GM12878 (cell line): ENCODE results near the gene RIC3. TPM values are rescaled to one million over a fixed set of nuclear protein-coding genes. Genes with fewer than 3 reads are reported as not detected.

ENCODE experiments used
- ATAC-seq: fragments of 200-7000 bp; cut with Tn5 transposase; 3 replicates; pipeline ENCODE4 v1.9.1; 2020; ENCODE audit warnings: mild to moderate bottlenecking, moderate library complexity
- BruUV-seq: library from RNA; stranded (reverse); fragments of 400-500 nt; replicated peaks from 2 replicates; lab custom pipeline; 2021; lab: Mats Ljungman, UMichigan
- CTCF ChIA-PET: fragments of 300-600 bp; sonication (Branson Sonifier 250); formaldehyde crosslinking; extraction: SDS; loops from one replicate; lab custom pipeline; 2021; ENCODE audit warnings: inconsistent platforms; lab: Yijun Ruan, JAX
- POLR2A ChIA-PET: fragments of 350-600 bp; formaldehyde crosslinking; extraction: SDS; loops from one replicate; lab custom pipeline; 2021; ENCODE audit warnings: inconsistent platforms; lab: Charles Lee
- RAD21 ChIA-PET: fragments of 300-600 bp; sonication (Branson Sonifier 250); formaldehyde crosslinking; loops from one replicate; lab custom pipeline; 2023; ENCODE audit warnings: antibody characterized with exemption; ENCODE audit not compliant: unreplicated experiment; lab: Charles Lee
- SMC1A ChIA-PET: fragments of 300-600 bp; sonication (Branson Sonifier 250); formaldehyde crosslinking; loops from one replicate; lab custom pipeline; 2023; ENCODE audit not compliant: unreplicated experiment, uncharacterized antibody; lab: Charles Lee
- DNase-seq: peaks from one replicate; pipeline ENCODE4 v3.0.0-alpha.2; 2011; ENCODE audit warnings: low read depth, low spot score
- FAIRE-seq: peaks from 3 replicates; lab custom pipeline; 2011; peaks lifted over from hg19 to GRCh38; lab: Jason Lieb, UNC
- H2AFZ ChIP-seq: 2 replicates; pipeline ENCODE4 v1.6.0; 2011; ENCODE audit warnings: low read depth, low read length, control low read depth; ENCODE audit not compliant: control insufficient read depth
- H3K27ac ChIP-seq: 2 replicates; pipeline ENCODE4 v1.5.1; 2011; ENCODE audit warnings: control low read depth; ENCODE audit not compliant: control insufficient read depth, insufficient read depth
- H3K27me3 ChIP-seq, 2 experiments: replicated peaks in 1 of 2; 2 replicates each; pipeline versions ENCODE4 v1.6.0 to v1.6.1; 2011; ENCODE audit warnings: low read length in 1 of 2; ENCODE audit not compliant: control insufficient read depth in 2 of 2, insufficient read depth in 2 of 2
- H3K36me3 ChIP-seq, 2 experiments: 2 replicates each; pipeline ENCODE4 v1.5.1; 2011; ENCODE audit warnings: low read length in 1 of 2; ENCODE audit not compliant: control insufficient read depth in 2 of 2, insufficient read depth in 2 of 2
- H3K4me1 ChIP-seq: 2 replicates; pipeline ENCODE4 v1.6.1; 2011; ENCODE audit warnings: mild to moderate bottlenecking, low read length, moderate library complexity, mixed read lengths; ENCODE audit not compliant: control insufficient read depth, insufficient read depth
- H3K4me2 ChIP-seq: 2 replicates; pipeline ENCODE4 v1.6.0; 2011; ENCODE audit warnings: control low read depth; ENCODE audit not compliant: control insufficient read depth, insufficient read depth
- H3K4me3 ChIP-seq: fragments of 200-600 bp; sonication (generic); 2 replicates; pipeline ENCODE4 v1.5.1; 2016
- H3K79me2 ChIP-seq: 2 replicates; pipeline ENCODE4 v1.6.0; 2011; ENCODE audit warnings: low read length; ENCODE audit not compliant: control insufficient read depth, insufficient read depth
- H3K9ac ChIP-seq: 2 replicates; pipeline ENCODE4 v1.8.0; 2011; ENCODE audit warnings: low read length, control low read depth, mixed read lengths; ENCODE audit not compliant: control insufficient read depth, insufficient read depth
- H3K9me3 ChIP-seq: replicated peaks from 3 replicates; pipeline ENCODE4 v1.5.1; 2011; ENCODE audit warnings: mild to moderate bottlenecking, low read length; ENCODE audit not compliant: control insufficient read depth, insufficient read depth
- H4K20me1 ChIP-seq: 2 replicates; pipeline ENCODE4 v1.6.0; 2011; ENCODE audit not compliant: control insufficient read depth, insufficient read depth
- CBFB ChIP-seq: IDR thresholded peaks from 2 replicates; pipeline ENCODE4 v1.6.1; 2016; ENCODE audit warnings: antibody characterized with exemption, low read depth
- CBX5 ChIP-seq: sonication (generic); IDR thresholded peaks from 2 replicates; pipeline ENCODE4 v1.6.1; 2016; ENCODE audit warnings: low read depth, moderate library complexity, mild to moderate bottlenecking, inconsistent platforms
- CEBPB ChIP-seq, 2 experiments: fragments of 150-350 bp in 1 of 2; IDR thresholded peaks; 2 replicates each; pipeline ENCODE4 v1.6.1; 2012 to 2014; ENCODE audit warnings: low read depth in 2 of 2, low read length in 2 of 2, borderline replicate concordance in 1 of 2, inconsistent platforms in 1 of 2
- CHD2 ChIP-seq: IDR thresholded peaks from 2 replicates; pipeline ENCODE4 v1.6.1; 2011; ENCODE audit warnings: low read depth, low read length, improper control_type of control experiment, borderline replicate concordance
- CREM ChIP-seq: IDR thresholded peaks from 2 replicates; pipeline ENCODE4 v1.6.1; 2014; ENCODE audit warnings: antibody characterized with exemption, low read depth
- JUND ChIP-seq: IDR thresholded peaks from 2 replicates; pipeline ENCODE4 v1.6.1; 2012; ENCODE audit warnings: low read depth, mild to moderate bottlenecking, low read length, improper control_type of control experiment, moderate library complexity
- RCOR1 ChIP-seq: conservative IDR thresholded peaks from 2 replicates; pipeline ENCODE4 v1.6.1; 2012; ENCODE audit warnings: low read depth, low read length, improper control_type of control experiment
- YBX1 ChIP-seq: fragments of 450-650 bp; IDR thresholded peaks from 2 replicates; pipeline ENCODE4 v1.6.1; 2016; ENCODE audit warnings: antibody characterized with exemption
- ZNF384 ChIP-seq: IDR thresholded peaks from 2 replicates; pipeline ENCODE4 v1.6.1; 2012; ENCODE audit warnings: low read depth, mild to moderate bottlenecking, low read length, improper control_type of control experiment, borderline replicate concordance
- WGBS: methylation state at CpG from one replicate; pipeline ENCODE4 v1.1.6; 2016; ENCODE audit warnings: low lambda C conversion rate; ENCODE audit not compliant: insufficient replicate concordance, insufficient coverage; ENCODE audit errors: missing lambda C conversion rate; 5-methylcytosine and 5-hydroxymethylcytosine counted together
- in situ Hi-C: fragments of 300-500 bp; cut with MboI; formaldehyde crosslinking; loops from 9 replicates; pipeline ENCODE4 v1.14.3; 2018; ENCODE audit warnings: mixed read lengths
- intact Hi-C: fragments of 100-400 bp; cut with micrococcal nuclease; formaldehyde crosslinking; loops from one replicate; pipeline ENCODE4 v1.14.2; 2022; ENCODE audit not compliant: unreplicated experiment
- polyA plus RNA-seq, 11 experiments: library from polyadenylated mRNA; depleted of rRNA in 4 of 11; unstranded in 6 of 11; stranded (reverse) in 5 of 11; fragments of >200 nt; fragmentation: Nextera tagmentation in 4 of 11; fragmentation: Illumina TruSeq in 1 of 11; extraction: Ambion mirVana in 4 of 11; extraction: Trizol in 1 of 11; gene quantifications; 1 replicate in 1 of 11; 2 replicates in 10 of 11; pipeline versions ENCODE4 v1.2.1 to v1.2.3, GENCODE V29; 2011 to 2016; ENCODE audit warnings: inconsistent platforms in 2 of 11, missing spikeins in 2 of 11, low read depth in 1 of 11
- total RNA-seq, 4 experiments: library from RNA; depleted of rRNA in 3 of 4; stranded (reverse); fragments of >200 nt in 3 of 4; fragmentation: Illumina TruSeq in 1 of 4; extraction: Trizol in 1 of 4; gene quantifications; 2 replicates each; pipeline versions ENCODE4 v1.2.1 to v1.2.3, GENCODE V29; 2013 to 2021

RIC3 gene
- total and polyA plus RNA-seq, 10 of the 15 experiments (the other 5 are each of a cell fraction or from before 2014, with no cell fraction given): 0.90 to 8.9 (median 2.2) TPM

DNA sequence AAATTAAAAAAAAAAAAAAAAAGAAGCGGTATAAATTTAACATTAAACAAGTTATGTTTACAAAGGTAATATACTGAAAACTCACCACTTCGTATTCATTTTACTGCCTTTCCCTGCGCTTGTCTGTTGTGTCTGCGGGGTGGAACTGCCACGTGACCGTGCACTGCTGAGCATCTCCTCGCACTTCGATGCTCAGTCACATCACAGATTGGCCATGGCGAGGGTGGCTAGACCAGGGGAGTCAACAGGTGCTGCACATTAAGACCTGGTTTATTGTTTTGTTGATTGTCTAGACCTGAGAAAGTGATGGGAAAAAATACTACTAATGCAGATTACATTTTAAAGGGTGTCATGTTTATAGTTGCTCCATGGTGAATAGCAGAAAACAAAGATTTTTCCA lies 110.6 kb downstream of the RIC3 start (continued):
- TF ChIP-seq JUND (no peak), CEBPB (IDR thresholded peaks at IDR 0.05; ENCODE audit: borderline replicate concordance in 1 of 2, low read depth in 2 of 2, low read length in 2 of 2) (no peak), CBFB (no peak), RCOR1 (no peak), CREM (no peak), ZNF384 (no peak), CHD2 (no peak)

- intact Hi-C loops (no loop called here), in situ Hi-C loops (no loop called here)
- H3K9me3 ChIP-seq: no peaks in the 10 kb centered on the region
- no peak overlapping the region for H3K4me2 ChIP-seq
- no peaks in the 10 kb centered on the region for H4K20me1 ChIP-seq
- POLR2A ChIA-PET: no interaction called here
- RAD21 ChIA-PET: no interaction called here
- SMC1A ChIA-PET: interaction anchor here (0.8 to 1.2 kb wide), 2 partner anchors 8 to 43 kb away, joined by 3 read pairs; no protein-coding TSS in a partner anchor
- no peak overlapping the region for H3K4me3 ChIP-seq
- no peak overlapping the region for H3K9ac ChIP-seq
- FAIRE-seq: no peak
- H2AFZ ChIP-seq: no peak overlapping the region
- ATAC-seq: no peak
- H3K27me3 ChIP-seq: no peaks in the 10 kb centered on the region
- TF ChIP-seq YBX1 (no peak), CBX5 (no peak), CEBPB (IDR thresholded peaks at IDR 0.05; ENCODE audit: borderline replicate concordance in 1 of 2, low read depth in 2 of 2, low read length in 2 of 2) (peak in 1 of 2 experiments; percentile 79; a peak in 1 of 4 replicates)
- H3K36me3 ChIP-seq: no peaks in the 10 kb centered on the region
- H3K4me1 ChIP-seq: no peaks in the 10 kb centered on the region
- BruUV-seq: no TSS peak
- 50% methylated on average over 12 of the region's 12 CpGs for WGBS
- CTCF ChIA-PET: interaction anchor here (0.6 to 2.6 kb wide), 4 partner anchors 24 to 112 kb away, joined by 3 to 11 read pairs (median 6); no protein-coding TSS in a partner anchor
- no peak overlapping the region for H3K27ac ChIP-seq
- no peaks in the 10 kb centered on the region for H3K79me2 ChIP-seq
- no peak for DNase-seq
Measured at GRCh38 chr11:8056810-8057463, 111.9 kb downstream of the RIC3 start.

Other genes starting within 250 kb of the RIC3 start
- gene OR10A6, start 237.8 kb downstream of the RIC3 start, total RNA-seq (2014; rRNA removed): not detected in 2 replicates
- gene OR10A6, start 237.8 kb downstream of the RIC3 start, total RNA-seq (2014; rRNA removed; fragmentation: Illumina TruSeq; extraction: Trizol): not detected in 2 replicates
- gene OR10A6, start 237.8 kb downstream of the RIC3 start, total RNA-seq (2021): not detected in 2 replicates
- gene OR10A6, start 237.8 kb downstream of the RIC3 start, polyA plus RNA-seq (2011; rRNA removed): not detected in 2 replicates
- gene OR10A6, start 237.8 kb downstream of the RIC3 start, polyA plus RNA-seq (2014; fragmentation: Illumina TruSeq; extraction: Trizol): not detected in 2 replicates
- not detected for gene OR10A6, start 237.8 kb downstream of the RIC3 start, polyA plus RNA-seq (2014; fragmentation: Nextera tagmentation; extraction: Ambion mirVana)
- gene OR10A6, start 237.8 kb downstream of the RIC3 start, polyA plus RNA-seq (2014; rRNA removed): not detected in 2 replicates
- not detected for gene OR10A6, start 237.8 kb downstream of the RIC3 start, polyA plus RNA-seq (2016; fragmentation: Nextera tagmentation; extraction: Ambion mirVana)
- not detected in 2 replicates for gene OR10A3, start 227.3 kb downstream of the RIC3 start, total RNA-seq (2014; rRNA removed)
- gene OR10A3, start 227.3 kb downstream of the RIC3 start, total RNA-seq (2014; rRNA removed; fragmentation: Illumina TruSeq; extraction: Trizol): not detected in 2 replicates
- not detected in 2 replicates for gene OR10A3, start 227.3 kb downstream of the RIC3 start, total RNA-seq (2021)
- gene OR10A3, start 227.3 kb downstream of the RIC3 start, polyA plus RNA-seq (2011; rRNA removed): 0.04 TPM in 1 of 2 replicates, not detected in the other
- not detected in 2 replicates for gene OR10A3, start 227.3 kb downstream of the RIC3 start, polyA plus RNA-seq (2014; fragmentation: Illumina TruSeq; extraction: Trizol)
- not detected for gene OR10A3, start 227.3 kb downstream of the RIC3 start, polyA plus RNA-seq (2014; fragmentation: Nextera tagmentation; extraction: Ambion mirVana)
- not detected in 2 replicates for gene OR10A3, start 227.3 kb downstream of the RIC3 start, polyA plus RNA-seq (2014; rRNA removed)
- not detected for gene OR10A3, start 227.3 kb downstream of the RIC3 start, polyA plus RNA-seq (2016; fragmentation: Nextera tagmentation; extraction: Ambion mirVana)
- gene NLRP10, start 203.6 kb downstream of the RIC3 start, total RNA-seq (2014; rRNA removed): not detected in 2 replicates
- gene NLRP10, start 203.6 kb downstream of the RIC3 start, total RNA-seq (2014; rRNA removed; fragmentation: Illumina TruSeq; extraction: Trizol): not detected in 2 replicates
- gene NLRP10, start 203.6 kb downstream of the RIC3 start, total RNA-seq (2021): not detected in 2 replicates
- 0.04 TPM in 1 of 2 replicates, not detected in the other for gene NLRP10, start 203.6 kb downstream of the RIC3 start, polyA plus RNA-seq (2011; rRNA removed)
- gene NLRP10, start 203.6 kb downstream of the RIC3 start, polyA plus RNA-seq (2014; fragmentation: Illumina TruSeq; extraction: Trizol): not detected in 2 replicates
- not detected for gene NLRP10, start 203.6 kb downstream of the RIC3 start, polyA plus RNA-seq (2014; fragmentation: Nextera tagmentation; extraction: Ambion mirVana)
- gene NLRP10, start 203.6 kb downstream of the RIC3 start, polyA plus RNA-seq (2014; rRNA removed): not detected in 2 replicates
- gene NLRP10, start 203.6 kb downstream of the RIC3 start, polyA plus RNA-seq (2016; fragmentation: Nextera tagmentation; extraction: Ambion mirVana): not detected
- gene EIF3F, start 181.7 kb downstream of the RIC3 start, total RNA-seq (2014; rRNA removed): 371 and 461 TPM in 2 replicates
- 208 and 214 TPM in 2 replicates for gene EIF3F, start 181.7 kb downstream of the RIC3 start, total RNA-seq (2014; rRNA removed; fragmentation: Illumina TruSeq; extraction: Trizol)
- gene EIF3F, start 181.7 kb downstream of the RIC3 start, total RNA-seq (2021): 363 and 377 TPM in 2 replicates
- gene EIF3F, start 181.7 kb downstream of the RIC3 start, polyA plus RNA-seq (2011; rRNA removed): 92.5 and 112 TPM in 2 replicates
- gene EIF3F, start 181.7 kb downstream of the RIC3 start, polyA plus RNA-seq (2014; fragmentation: Illumina TruSeq; extraction: Trizol): 317 and 323 TPM in 2 replicates
- gene EIF3F, start 181.7 kb downstream of the RIC3 start, polyA plus RNA-seq (2014; fragmentation: Nextera tagmentation; extraction: Ambion mirVana): 100 to 1,000 TPM in 1 of 2 experiments, 10 to 100 TPM in 1; 81.3 to 226 TPM
- gene EIF3F, start 181.7 kb downstream of the RIC3 start, polyA plus RNA-seq (2014; rRNA removed): 211 and 259 TPM in 2 replicates
- gene EIF3F, start 181.7 kb downstream of the RIC3 start, polyA plus RNA-seq (2016; fragmentation: Nextera tagmentation; extraction: Ambion mirVana): 100 to 1,000 TPM; 158 to 177 TPM
- not detected in 2 replicates for gene TUB, start 87.8 kb downstream of the RIC3 start, total RNA-seq (2014; rRNA removed)
- gene TUB, start 87.8 kb downstream of the RIC3 start, total RNA-seq (2014; rRNA removed; fragmentation: Illumina TruSeq; extraction: Trizol): not detected in 2 replicates
- gene TUB, start 87.8 kb downstream of the RIC3 start, total RNA-seq (2021): 0.13 TPM in 1 of 2 replicates, not detected in the other
- gene TUB, start 87.8 kb downstream of the RIC3 start, polyA plus RNA-seq (2011; rRNA removed): 0.01 and 0.04 TPM in 2 replicates
- gene TUB, start 87.8 kb downstream of the RIC3 start, polyA plus RNA-seq (2014; fragmentation: Illumina TruSeq; extraction: Trizol): 0.01 TPM in 1 of 2 replicates, not detected in the other
- gene TUB, start 87.8 kb downstream of the RIC3 start, polyA plus RNA-seq (2014; fragmentation: Nextera tagmentation; extraction: Ambion mirVana): under 1 TPM in 1 of 2 experiments, not detected in 1; 0.06 TPM
- gene TUB, start 87.8 kb downstream of the RIC3 start, polyA plus RNA-seq (2014; rRNA removed): 0.01 TPM in 1 of 2 replicates, not detected in the other
- gene TUB, start 87.8 kb downstream of the RIC3 start, polyA plus RNA-seq (2016; fragmentation: Nextera tagmentation; extraction: Ambion mirVana): not detected
- gene LMO1, start 94.9 kb upstream of the RIC3 start, total RNA-seq (2014; rRNA removed): not detected in 2 replicates
- not detected in 2 replicates for gene LMO1, start 94.9 kb upstream of the RIC3 start, total RNA-seq (2014; rRNA removed; fragmentation: Illumina TruSeq; extraction: Trizol)
- not detected in 2 replicates for gene LMO1, start 94.9 kb upstream of the RIC3 start, total RNA-seq (2021)
- not detected in 2 replicates for gene LMO1, start 94.9 kb upstream of the RIC3 start, polyA plus RNA-seq (2011; rRNA removed)
- not detected in 2 replicates for gene LMO1, start 94.9 kb upstream of the RIC3 start, polyA plus RNA-seq (2014; fragmentation: Illumina TruSeq; extraction: Trizol)
- not detected for gene LMO1, start 94.9 kb upstream of the RIC3 start, polyA plus RNA-seq (2014; fragmentation: Nextera tagmentation; extraction: Ambion mirVana)
- not detected in 2 replicates for gene LMO1, start 94.9 kb upstream of the RIC3 start, polyA plus RNA-seq (2014; rRNA removed)
- gene LMO1, start 94.9 kb upstream of the RIC3 start, polyA plus RNA-seq (2016; fragmentation: Nextera tagmentation; extraction: Ambion mirVana): not detected